ENCODE results near the gene HLA-C.

DNA sequence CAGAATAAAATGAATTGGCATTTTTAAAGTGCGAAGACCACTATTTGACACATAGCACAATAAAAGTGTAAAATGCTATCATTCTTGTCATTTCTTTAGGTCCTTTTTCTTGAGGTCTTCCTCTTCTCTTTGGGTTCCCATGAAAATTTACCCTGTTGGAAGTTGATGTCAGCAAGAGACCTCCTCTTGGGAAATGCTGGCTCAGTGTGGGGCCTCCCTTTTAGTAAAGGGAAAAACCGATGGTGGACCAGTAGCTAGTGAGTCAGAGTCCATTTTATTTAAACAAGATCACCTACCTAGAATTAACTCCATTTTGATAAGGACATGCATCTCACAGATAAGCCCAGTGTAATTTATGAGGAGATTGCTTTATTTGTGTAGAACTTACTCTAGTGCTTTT, 37.7 kb upstream of the HLA-C start:
- no peak for TF ChIP-seq EZH2 (IDR thresholded peaks at IDR 0.05)
- TF ChIP-seq POLR2AphosphoS5 (IDR thresholded peaks at IDR 0.05; ENCODE audit: borderline replicate concordance, low read depth, low read length) = no peak
- TF ChIP-seq FOXP2 (optimal IDR thresholded peaks at IDR 0.05; ENCODE audit: control extremely low read depth, extremely low read length, insufficient read depth) = no peak

Measured in SK-N-MC (cell line).